ENCODE measurements around the gene CASP7.

CASP7 gene

DNA sequence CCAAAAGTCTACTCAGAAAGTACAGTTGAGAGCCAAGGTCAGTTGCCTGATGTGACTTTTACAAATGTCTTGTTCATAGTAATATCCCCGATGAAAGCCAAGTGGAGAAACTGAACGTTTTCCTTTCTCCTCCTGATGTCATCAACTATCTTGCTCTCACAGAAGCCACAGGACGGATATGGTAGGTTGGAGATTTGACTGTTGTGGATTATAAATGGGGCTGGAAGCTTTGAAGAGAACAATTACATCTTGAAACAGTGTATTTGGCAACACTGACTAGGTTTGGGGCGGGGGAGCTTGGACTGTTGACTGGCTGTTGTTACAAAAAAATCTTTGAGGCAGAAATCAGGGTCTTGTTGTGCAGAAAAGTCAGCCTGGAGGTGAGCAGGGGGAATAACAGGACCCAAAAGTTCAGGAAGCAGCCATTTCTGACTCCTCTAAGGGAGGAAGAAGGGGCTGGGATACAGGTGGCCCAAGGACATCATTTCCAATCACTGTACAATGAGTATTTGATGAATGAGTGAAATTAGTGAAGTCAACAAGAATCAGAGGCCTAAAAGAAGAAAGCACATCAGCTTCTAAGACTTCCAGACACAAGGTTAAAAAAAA is 96.1 kb downstream of the CASP7 start:
- DNase-seq (ENCODE audit: extremely low spot score): no peak
- ChIA-PET CTCF (no interaction called here), POLR2A (no interaction called here)
- no peak for TF ChIP-seq ARNT (IDR thresholded peaks at IDR 0.05)
- TF ChIP-seq ELF4 (IDR thresholded peaks at IDR 0.05): no peak
- TF ChIP-seq ZNF384 (IDR thresholded peaks at IDR 0.05): no peak
- no peak for TF ChIP-seq SP1 (IDR thresholded peaks at IDR 0.05)
- TF ChIP-seq BHLHE40 (IDR thresholded peaks at IDR 0.05; ENCODE audit: borderline replicate concordance): no peak
- TF ChIP-seq, protein P1, sequence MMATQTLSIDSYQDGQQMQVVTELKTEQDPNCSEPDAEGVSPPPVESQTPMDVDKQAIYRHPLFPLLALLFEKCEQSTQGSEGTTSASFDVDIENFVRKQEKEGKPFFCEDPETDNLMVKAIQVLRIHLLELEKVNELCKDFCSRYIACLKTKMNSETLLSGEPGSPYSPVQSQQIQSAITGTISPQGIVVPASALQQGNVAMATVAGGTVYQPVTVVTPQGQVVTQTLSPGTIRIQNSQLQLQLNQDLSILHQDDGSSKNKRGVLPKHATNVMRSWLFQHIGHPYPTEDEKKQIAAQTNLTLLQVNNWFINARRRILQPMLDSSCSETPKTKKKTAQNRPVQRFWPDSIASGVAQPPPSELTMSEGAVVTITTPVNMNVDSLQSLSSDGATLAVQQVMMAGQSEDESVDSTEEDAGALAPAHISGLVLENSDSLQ (IDR thresholded peaks at IDR 0.05): no peak
- TF ChIP-seq LEF1 (IDR thresholded peaks at IDR 0.05; ENCODE audit: borderline replicate concordance): no peak
- TF ChIP-seq HDGF (IDR thresholded peaks at IDR 0.05; ENCODE audit: borderline replicate concordance): no peak
- TF ChIP-seq CTBP1 (IDR thresholded peaks at IDR 0.05; ENCODE audit: borderline replicate concordance): no peak
- TF ChIP-seq FOXM1 (IDR thresholded peaks at IDR 0.05; ENCODE audit: borderline replicate concordance): no peak
- no peak for TF ChIP-seq L3MBTL2 (conservative IDR thresholded peaks at IDR 0.05)
- TF ChIP-seq FOXK2 (IDR thresholded peaks at IDR 0.05): no peak
- no peak for TF ChIP-seq FOXA1 (IDR thresholded peaks at IDR 0.05)
- no peak for TF ChIP-seq SUZ12 (IDR thresholded peaks at IDR 0.05)
- TF ChIP-seq TARDBP (IDR thresholded peaks at IDR 0.05): no peak
- TF ChIP-seq NFRKB (IDR thresholded peaks at IDR 0.05): no peak

DNA sequence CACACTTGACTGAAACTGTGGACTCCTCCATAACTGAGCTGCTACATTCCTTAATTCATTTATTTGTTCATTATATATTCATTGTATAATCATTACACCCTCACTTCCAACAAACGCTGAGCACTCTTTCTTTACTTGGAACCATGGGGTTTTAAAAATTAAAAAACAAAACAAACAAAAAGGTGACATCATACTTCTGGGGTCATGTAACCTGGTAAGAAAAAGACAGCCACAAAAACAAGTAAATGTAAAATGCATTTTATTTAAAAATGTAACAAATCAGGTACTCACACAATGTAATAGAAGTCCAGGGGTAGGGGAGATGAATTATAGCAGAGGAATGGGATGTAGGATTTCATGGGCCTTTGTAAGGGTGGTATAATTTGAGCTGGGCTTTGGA is 96.8 kb downstream of the CASP7 start:
- DNase-seq (ENCODE audit: extremely low spot score): no peak
- ChIA-PET CTCF (no interaction called here), POLR2A (no interaction called here)
- TF ChIP-seq CTBP1 (IDR thresholded peaks at IDR 0.05; ENCODE audit: borderline replicate concordance): no peak
- TF ChIP-seq NFRKB (IDR thresholded peaks at IDR 0.05): no peak
- TF ChIP-seq ELF4 (IDR thresholded peaks at IDR 0.05): no peak
- no peak for TF ChIP-seq L3MBTL2 (conservative IDR thresholded peaks at IDR 0.05)
